Lower lobe of right lung (tissue), 2 donors: ENCODE results near the gene ANP32B. TPM values are rescaled to one million over a fixed set of nuclear protein-coding genes. Genes with fewer than 3 reads are reported as not detected.

Source experiments
- ATAC-seq, 2 donors: fragments of 200-7000 bp; cut with Tn5 transposase; one replicate each; pipeline ENCODE4 v1.9.1; 2020 to 2022; ENCODE audit warnings: mild to moderate bottlenecking in 2 of 2, moderate library complexity in 2 of 2
- DNase-seq: peaks from one replicate; pipeline ENCODE4 v3.0.0-alpha.2; 2020
- H3K27ac ChIP-seq: fragments of 200-600 bp; one replicate; pipeline ENCODE4 v1.8.0; 2022
- H3K27me3 ChIP-seq: fragments of 200-600 bp; one replicate; pipeline ENCODE4 v1.8.0; 2022; ENCODE audit warnings: low read depth
- H3K36me3 ChIP-seq: fragments of 200-600 bp; one replicate; pipeline ENCODE4 v1.8.0; 2022; ENCODE audit warnings: mild to moderate bottlenecking
- H3K4me1 ChIP-seq: fragments of 200-600 bp; one replicate; pipeline ENCODE4 v1.8.0; 2022
- H3K4me3 ChIP-seq: fragments of 200-600 bp; one replicate; pipeline ENCODE4 v1.8.0; 2022; ENCODE audit warnings: mild to moderate bottlenecking
- H3K9me3 ChIP-seq: fragments of 200-600 bp; one replicate; pipeline ENCODE4 v1.8.0; 2022
- intact Hi-C: fragments of 100-400 bp; cut with DNase I; formaldehyde crosslinking; loops from one replicate; pipeline ENCODE4 v1.11.0; 2022
- total RNA-seq: library from RNA; stranded (reverse); fragmentation: NEBNext Ultra II Directional; extraction: Animal tissue kit (Norgen Biotek cat#: 25700); gene quantifications from one replicate; pipeline ENCODE4 v1.2.1, GENCODE V29; 2021
- TF ChIP-seq, protein P1 (sequence below): fragments of 200-600 bp; IDR thresholded peaks from one replicate; pipeline ENCODE4 v1.8.0; 2022; ENCODE audit warnings: antibody characterized with exemption, mild to moderate bottlenecking
- donor health status: DM: no; HTN: yes; CAD: no; lungs with severe emphysema.

The ANP32B gene
- total RNA-seq, 1 donor from 2014 or later = 120 TPM

DNA sequence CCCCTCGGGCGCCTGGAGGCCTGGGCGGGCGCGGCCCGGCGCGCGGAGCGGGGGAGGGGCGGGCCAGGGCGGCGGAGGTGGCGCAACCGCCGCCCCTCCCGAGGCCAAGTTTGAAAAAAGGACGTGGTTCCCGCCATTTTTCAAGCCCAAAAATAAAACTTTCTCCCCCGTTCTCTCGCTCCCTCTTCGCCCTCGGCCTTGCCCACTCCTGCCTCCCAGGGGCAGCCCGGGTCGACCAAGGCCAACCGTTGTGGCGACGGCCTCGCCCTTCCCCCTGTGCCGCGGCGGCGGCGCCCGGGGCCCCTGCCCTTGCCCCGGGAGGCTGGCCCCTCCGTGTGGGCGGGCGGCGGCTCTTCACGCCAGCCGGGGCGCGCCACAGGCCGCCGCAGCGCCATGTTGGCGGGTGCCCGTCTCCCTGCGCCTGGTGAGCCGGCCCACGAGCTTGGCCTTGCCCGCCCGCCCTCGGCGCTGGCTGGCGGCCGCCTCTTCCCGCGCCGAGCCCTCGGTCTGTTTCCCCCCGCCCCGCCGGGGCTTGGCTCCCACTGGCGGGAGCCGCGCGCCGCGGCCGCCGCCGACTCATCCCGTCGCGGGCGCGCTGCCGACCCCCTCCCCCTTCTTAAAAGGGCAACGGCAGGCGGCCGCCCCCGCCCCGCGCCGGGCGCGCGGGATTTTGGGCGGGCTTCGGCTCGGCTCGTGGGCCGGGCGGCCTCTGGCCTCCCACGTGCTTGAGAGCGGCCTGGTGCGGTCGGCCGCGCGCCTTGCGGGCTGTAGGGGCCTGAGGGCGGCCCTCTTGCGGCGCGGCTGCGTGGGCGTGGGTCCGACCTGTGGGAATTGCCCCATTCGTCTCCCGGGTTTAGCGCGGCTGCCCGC, 1.3 kb downstream of the ANP32B start:
- H3K4me1 ChIP-seq = peaks cover 32% of the 10 kb centered on the region
- H3K9me3 ChIP-seq = no peaks in the 10 kb centered on the region
- H3K36me3 ChIP-seq = no peaks in the 10 kb centered on the region
- TF ChIP-seq, protein P1, sequence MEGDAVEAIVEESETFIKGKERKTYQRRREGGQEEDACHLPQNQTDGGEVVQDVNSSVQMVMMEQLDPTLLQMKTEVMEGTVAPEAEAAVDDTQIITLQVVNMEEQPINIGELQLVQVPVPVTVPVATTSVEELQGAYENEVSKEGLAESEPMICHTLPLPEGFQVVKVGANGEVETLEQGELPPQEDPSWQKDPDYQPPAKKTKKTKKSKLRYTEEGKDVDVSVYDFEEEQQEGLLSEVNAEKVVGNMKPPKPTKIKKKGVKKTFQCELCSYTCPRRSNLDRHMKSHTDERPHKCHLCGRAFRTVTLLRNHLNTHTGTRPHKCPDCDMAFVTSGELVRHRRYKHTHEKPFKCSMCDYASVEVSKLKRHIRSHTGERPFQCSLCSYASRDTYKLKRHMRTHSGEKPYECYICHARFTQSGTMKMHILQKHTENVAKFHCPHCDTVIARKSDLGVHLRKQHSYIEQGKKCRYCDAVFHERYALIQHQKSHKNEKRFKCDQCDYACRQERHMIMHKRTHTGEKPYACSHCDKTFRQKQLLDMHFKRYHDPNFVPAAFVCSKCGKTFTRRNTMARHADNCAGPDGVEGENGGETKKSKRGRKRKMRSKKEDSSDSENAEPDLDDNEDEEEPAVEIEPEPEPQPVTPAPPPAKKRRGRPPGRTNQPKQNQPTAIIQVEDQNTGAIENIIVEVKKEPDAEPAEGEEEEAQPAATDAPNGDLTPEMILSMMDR = no peak
- peak overlapping the region; percentile 98 for H3K27ac ChIP-seq
- no peaks in the 10 kb centered on the region for H3K27me3 ChIP-seq
- intact Hi-C loops = no loop called here
- DNase-seq (peak; percentile 90), ATAC-seq (peak; percentile 63 to 66)
- peak overlapping the region; percentile 76 for H3K4me3 ChIP-seq

DNA sequence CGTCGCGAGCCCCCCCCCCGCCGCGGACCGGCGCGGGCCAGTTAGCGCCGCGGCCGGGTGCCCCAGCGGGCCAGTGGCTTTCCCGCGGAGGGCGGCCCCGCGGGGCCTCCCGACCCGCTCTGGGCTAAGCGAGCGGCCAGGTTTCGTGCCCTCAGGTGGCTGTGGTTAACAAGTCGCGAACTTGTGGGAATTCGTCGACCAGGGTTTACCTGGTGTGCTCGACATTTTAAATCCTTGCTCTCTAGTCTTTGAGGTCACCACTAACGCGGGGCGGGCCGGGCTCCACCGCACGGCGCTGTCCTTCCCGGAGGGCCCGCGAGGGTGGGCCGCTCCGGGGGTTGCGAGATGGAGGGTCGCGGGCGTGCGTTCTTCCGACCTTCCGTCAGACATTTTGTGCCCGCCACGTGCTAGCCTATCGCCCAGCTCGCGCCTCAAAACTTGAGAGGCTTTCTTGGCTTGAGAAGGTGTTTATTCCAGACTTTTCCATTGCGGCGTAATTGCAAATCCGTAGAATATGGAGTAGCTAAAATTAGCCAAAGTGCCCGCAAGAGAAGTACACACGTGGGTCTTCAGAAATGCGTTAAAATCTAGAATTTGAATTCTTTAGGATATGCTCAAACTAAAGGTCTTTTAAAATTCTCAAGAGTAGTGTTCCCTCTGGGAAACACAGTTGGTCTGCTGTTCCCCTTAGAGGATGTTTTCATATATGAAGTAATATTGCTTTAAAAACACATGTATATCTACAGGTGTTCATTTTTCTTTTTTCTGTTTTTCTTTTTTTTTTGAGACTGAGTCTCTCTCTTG, 2.1 kb downstream of the ANP32B start:
- intact Hi-C loops = no loop called here
- DNase-seq = no peak
- H3K9me3 ChIP-seq = no peaks in the 10 kb centered on the region

DNA sequence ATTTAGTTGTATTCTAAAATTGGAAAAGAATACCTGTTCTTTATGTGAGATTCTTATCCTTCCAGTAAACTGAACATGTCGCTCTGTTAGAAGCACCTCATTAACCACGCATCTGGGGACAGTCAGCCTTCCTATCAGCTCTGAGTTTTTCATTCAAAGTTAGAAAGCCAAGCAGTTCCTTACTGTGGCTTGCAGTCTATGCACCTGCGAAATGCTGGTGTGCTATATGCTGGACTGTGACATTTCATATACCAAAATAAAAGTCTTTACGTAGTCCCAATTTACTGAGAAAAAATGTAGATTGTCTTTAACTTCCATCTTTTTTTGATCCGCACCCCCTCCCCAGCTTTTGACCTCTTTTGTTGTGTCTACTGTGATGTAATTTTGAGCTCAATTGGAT, 4.3 kb downstream of the ANP32B start:
- no peaks in the 10 kb centered on the region for H3K9me3 ChIP-seq
- ATAC-seq (no peak), DNase-seq (no peak)
- intact Hi-C loops = no loop called here
- no peaks in the 10 kb centered on the region for H3K36me3 ChIP-seq
- H3K4me3 ChIP-seq = no peak overlapping the region
- no peak overlapping the region for H3K27ac ChIP-seq
- TF ChIP-seq, protein P1 = no peak
- H3K27me3 ChIP-seq = no peaks in the 10 kb centered on the region
- H3K4me1 ChIP-seq = peaks cover 55% of the 10 kb centered on the region

More for the DNA sequence above, 2.1 kb downstream of the ANP32B start:
- TF ChIP-seq, protein P1 = no peak
- peak in 1 of 2 donors; percentile 2 for ATAC-seq
- Histone ChIP-seq H3K36me3 (no peaks in the 10 kb centered on the region), H3K27ac (peak overlapping the region; percentile 98), H3K4me1 (peaks cover 41% of the 10 kb centered on the region), H3K4me3 (peak overlapping the region; percentile 76), H3K27me3 (no peaks in the 10 kb centered on the region)

DNA sequence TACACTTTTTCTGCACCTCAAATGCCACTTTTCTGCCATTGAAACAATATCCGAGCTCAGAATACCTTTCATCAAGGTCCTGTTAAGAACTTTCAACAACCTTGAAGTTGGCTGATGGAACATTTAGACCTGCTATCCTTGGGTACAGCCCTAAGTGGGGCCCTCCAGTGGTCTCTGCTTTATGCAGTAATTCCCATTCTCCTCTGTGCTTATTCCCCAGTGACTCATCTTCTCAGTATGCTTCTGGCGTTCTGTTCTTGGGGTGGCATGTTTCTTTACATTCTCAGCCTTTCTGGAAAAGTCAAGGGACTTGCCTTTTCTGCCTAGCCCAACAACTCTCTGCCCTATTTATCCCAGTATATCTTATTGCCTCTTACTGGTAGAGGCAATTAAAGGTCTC, 7.1 kb downstream of the ANP32B start:
- Histone ChIP-seq H3K4me1 (peaks cover 66% of the 10 kb centered on the region), H3K27me3 (no peaks in the 10 kb centered on the region), H3K4me3 (no peak overlapping the region), H3K36me3 (peaks cover 7% of the 10 kb centered on the region), H3K27ac (no peak overlapping the region), H3K9me3 (no peaks in the 10 kb centered on the region)
- DNase-seq (no peak), ATAC-seq (peak; percentile 51 to 54)
- TF ChIP-seq, protein P1 = no peak
- intact Hi-C loops = no loop called here

DNA sequence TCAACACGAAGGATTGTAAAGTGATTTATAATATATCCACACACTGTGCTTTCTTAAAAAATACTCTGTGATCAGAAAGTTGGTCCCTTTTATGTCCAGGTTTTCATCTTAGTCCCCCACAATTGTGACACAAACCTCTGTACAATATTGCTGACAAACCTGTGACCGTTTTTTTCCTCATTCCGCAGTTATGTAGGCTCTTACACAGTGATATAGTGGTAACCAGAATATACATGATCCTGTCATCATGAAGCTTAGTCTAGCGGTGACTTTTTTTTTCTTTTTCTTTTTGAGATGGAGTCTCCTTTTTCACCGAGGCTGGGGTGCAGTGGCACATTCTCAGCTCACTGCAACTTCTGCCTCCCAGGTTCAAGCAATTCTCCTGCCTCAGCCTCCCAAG, 8.7 kb downstream of the ANP32B start:
- peaks cover 51% of the 10 kb centered on the region for H3K4me1 ChIP-seq
- H3K9me3 ChIP-seq = no peaks in the 10 kb centered on the region
- H3K27ac ChIP-seq = no peak overlapping the region
- H3K4me3 ChIP-seq = no peak overlapping the region
- intact Hi-C loops = no loop called here
- no peak for ATAC-seq
- peaks cover 23% of the 10 kb centered on the region for H3K36me3 ChIP-seq
- TF ChIP-seq, protein P1 = no peak
- no peak for DNase-seq
- no peaks in the 10 kb centered on the region for H3K27me3 ChIP-seq
